Peyer's patch (tissue), 4 donors: ENCODE data around the gene ADCY3. TPM values are rescaled to one million over a fixed set of nuclear protein-coding genes. Genes with fewer than 3 reads are reported as not detected.

Source experiments
- DNase-seq, 3 donors: peaks; one replicate each; pipeline ENCODE4 v3.0.0-alpha.2; 2017 to 2019
- H3K27ac ChIP-seq, 4 donors: fragments of 200-600 bp; sonication (generic); one replicate each; pipeline ENCODE4 v1.5.1; 2016 to 2019
- H3K27me3 ChIP-seq, 2 donors: fragments of 200-600 bp; sonication (generic); one replicate each; pipeline ENCODE4 v1.5.1; 2019
- H3K36me3 ChIP-seq, 3 donors: fragments of 200-600 bp; sonication (generic); one replicate each; pipeline ENCODE4 v1.5.1; 2016 to 2019
- H3K4me1 ChIP-seq, 4 donors: fragments of 200-600 bp; sonication (generic); one replicate each; pipeline ENCODE4 v1.5.1; 2016 to 2019
- H3K4me3 ChIP-seq, 4 donors: fragments of 200-600 bp; sonication (generic); 1 replicate in 3 of 4; 2 replicates in 1 of 4; pipeline ENCODE4 v1.5.1; 2016 to 2019; ENCODE audit warnings: mild to moderate bottlenecking in 1 of 4
- H3K9me3 ChIP-seq, 4 donors: fragments of 200-600 bp; sonication (generic); one replicate each; pipeline ENCODE4 v1.5.1; 2016 to 2019; ENCODE audit warnings: mild to moderate bottlenecking in 1 of 4
- POLR2A ChIP-seq, 2 donors: fragments of 450-650 bp; IDR thresholded peaks; one replicate each; pipeline ENCODE4 v1.5.1; 2017; ENCODE audit warnings: antibody characterized with exemption in 2 of 2, mild to moderate bottlenecking in 2 of 2, moderate library complexity in 2 of 2
- total RNA-seq, 4 donors: library from RNA; depleted of rRNA; stranded (reverse); fragments of >200 nt; gene quantifications; one replicate each; pipeline ENCODE4 v1.1.0, GENCODE V29; 2016
- TF ChIP-seq, protein P1 (sequence below), 6 experiments: fragments of 450-650 bp in 4 of 6; fragments of 200-600 bp in 2 of 6; sonication (generic) in 1 of 6; IDR thresholded peaks; one replicate each; pipeline ENCODE4 v1.5.1; 2017 to 2019; ENCODE audit warnings: antibody characterized with exemption in 6 of 6, mild to moderate bottlenecking in 3 of 6, moderate library complexity in 1 of 6

ADCY3 gene
- total RNA-seq, 4 donors from 2014 or later, result 23.6 to 195 (median 56.4) TPM

DNA sequence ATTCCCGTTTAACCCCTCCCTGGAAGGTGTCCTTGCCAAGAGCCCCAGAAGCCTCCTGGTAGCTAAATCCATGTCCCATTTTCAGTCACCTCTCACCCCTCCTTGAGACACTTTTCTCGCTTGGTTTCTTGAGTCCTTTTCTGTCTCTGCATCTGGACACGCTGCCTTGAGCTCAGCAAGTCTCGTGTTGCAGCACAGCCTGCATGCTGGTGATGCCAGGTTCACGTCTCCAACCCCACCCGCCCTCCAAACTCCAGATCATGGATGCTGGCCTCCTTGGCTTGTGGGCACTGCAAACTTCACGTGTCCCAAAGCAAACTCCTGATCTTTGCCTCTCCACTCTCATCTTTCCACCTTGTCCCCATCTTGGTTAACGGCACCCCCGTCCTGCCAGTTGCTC, 87.5 kb downstream of the ADCY3 start:
- Histone ChIP-seq H3K36me3 (peaks cover 0 to 31% (median 0%) of the 10 kb centered on the region in 3 donors), H3K27ac (no peak overlapping the region), H3K4me3 (no peak overlapping the region), H3K27me3 (no peaks in the 10 kb centered on the region), H3K4me1 (peaks cover 0 to 3% (median 0%) of the 10 kb centered on the region in 4 donors), H3K9me3 (no peaks in the 10 kb centered on the region)
- no peak for TF ChIP-seq POLR2A (IDR thresholded peaks at IDR 0.05)
- TF ChIP-seq, protein P1, sequence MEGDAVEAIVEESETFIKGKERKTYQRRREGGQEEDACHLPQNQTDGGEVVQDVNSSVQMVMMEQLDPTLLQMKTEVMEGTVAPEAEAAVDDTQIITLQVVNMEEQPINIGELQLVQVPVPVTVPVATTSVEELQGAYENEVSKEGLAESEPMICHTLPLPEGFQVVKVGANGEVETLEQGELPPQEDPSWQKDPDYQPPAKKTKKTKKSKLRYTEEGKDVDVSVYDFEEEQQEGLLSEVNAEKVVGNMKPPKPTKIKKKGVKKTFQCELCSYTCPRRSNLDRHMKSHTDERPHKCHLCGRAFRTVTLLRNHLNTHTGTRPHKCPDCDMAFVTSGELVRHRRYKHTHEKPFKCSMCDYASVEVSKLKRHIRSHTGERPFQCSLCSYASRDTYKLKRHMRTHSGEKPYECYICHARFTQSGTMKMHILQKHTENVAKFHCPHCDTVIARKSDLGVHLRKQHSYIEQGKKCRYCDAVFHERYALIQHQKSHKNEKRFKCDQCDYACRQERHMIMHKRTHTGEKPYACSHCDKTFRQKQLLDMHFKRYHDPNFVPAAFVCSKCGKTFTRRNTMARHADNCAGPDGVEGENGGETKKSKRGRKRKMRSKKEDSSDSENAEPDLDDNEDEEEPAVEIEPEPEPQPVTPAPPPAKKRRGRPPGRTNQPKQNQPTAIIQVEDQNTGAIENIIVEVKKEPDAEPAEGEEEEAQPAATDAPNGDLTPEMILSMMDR (IDR thresholded peaks at IDR 0.05), result no peak
- peak in 1 of 3 donors; percentile 33 for DNase-seq

DNA sequence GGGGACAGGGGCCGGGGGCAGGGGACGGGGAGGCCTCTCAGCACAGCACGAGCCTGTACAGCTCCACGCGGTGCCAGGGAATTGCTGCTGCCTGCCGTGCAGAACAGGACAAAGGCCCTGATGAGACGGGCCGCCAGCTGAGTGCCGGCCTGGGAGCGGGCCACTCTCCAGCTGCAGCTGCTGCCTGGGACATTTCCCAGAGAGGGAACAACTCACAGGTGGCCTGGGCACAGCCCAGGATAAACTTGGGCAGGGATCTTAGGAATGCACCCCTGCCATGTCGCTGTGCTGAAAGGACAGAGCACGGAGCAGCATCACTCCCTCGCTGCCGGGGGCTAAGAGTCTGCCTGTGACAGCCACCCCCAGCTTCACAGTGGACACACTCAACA, 88.0 kb downstream of the ADCY3 start:
- Histone ChIP-seq H3K4me1 (peaks cover 0 to 8% (median 0%) of the 10 kb centered on the region in 4 donors), H3K27me3 (no peaks in the 10 kb centered on the region), H3K4me3 (no peak overlapping the region), H3K9me3 (no peaks in the 10 kb centered on the region), H3K36me3 (peaks cover 0 to 26% (median 0%) of the 10 kb centered on the region in 3 donors), H3K27ac (no peak overlapping the region)
- TF ChIP-seq POLR2A (IDR thresholded peaks at IDR 0.05), result no peak
- TF ChIP-seq, protein P1 (IDR thresholded peaks at IDR 0.05), result no peak
- peak in 1 of 3 donors; percentile 44 for DNase-seq

GRCh38 chr2:24831221-24832072, 88.6 kb downstream of the ADCY3 start:
- DNase-seq, result peak in 2 of 3 donors; percentile 16 to 31
- H3K9me3 ChIP-seq, result no peaks in the 10 kb centered on the region
- no peak overlapping the region for H3K4me3 ChIP-seq
- peaks cover 0 to 20% (median 0%) of the 10 kb centered on the region in 3 donors for H3K36me3 ChIP-seq
- H3K4me1 ChIP-seq, result peaks cover 0 to 8% (median 0%) of the 10 kb centered on the region in 4 donors
- H3K27me3 ChIP-seq, result no peaks in the 10 kb centered on the region
- no peak overlapping the region for H3K27ac ChIP-seq
- TF ChIP-seq POLR2A (IDR thresholded peaks at IDR 0.05), result no peak
- TF ChIP-seq, protein P1 (IDR thresholded peaks at IDR 0.05), result no peak

DNA sequence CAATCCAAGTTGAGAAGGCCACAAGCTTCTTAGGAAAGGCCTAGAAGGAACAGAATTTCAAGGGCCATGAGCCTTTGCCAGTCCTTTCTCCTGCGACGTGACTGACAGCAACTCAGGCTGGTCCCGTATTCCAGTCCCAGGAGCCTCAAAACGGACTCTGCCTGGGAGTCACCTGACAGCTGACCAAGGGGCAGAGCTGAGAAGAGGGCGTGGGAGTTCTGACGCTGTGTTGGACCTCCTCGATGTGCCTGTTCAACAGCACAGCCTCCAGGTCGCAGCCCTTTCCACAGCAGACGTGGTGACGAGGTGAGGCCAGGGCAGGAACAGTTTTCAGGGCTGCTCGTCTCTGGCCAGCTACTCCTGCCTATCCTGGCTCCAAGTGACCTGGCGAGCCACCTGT, 89.3 kb downstream of the ADCY3 start:
- peak in 1 of 3 donors; percentile 42 for DNase-seq
- H3K36me3 ChIP-seq, result peaks cover 0 to 16% (median 0%) of the 10 kb centered on the region in 3 donors
- no peaks in the 10 kb centered on the region for H3K9me3 ChIP-seq
- no peak overlapping the region for H3K4me3 ChIP-seq
- no peak overlapping the region for H3K27ac ChIP-seq
- H3K4me1 ChIP-seq, result peaks cover 0 to 8% (median 0%) of the 10 kb centered on the region in 4 donors
- H3K27me3 ChIP-seq, result no peaks in the 10 kb centered on the region
- TF ChIP-seq POLR2A (IDR thresholded peaks at IDR 0.05), result no peak
- TF ChIP-seq, protein P1 (IDR thresholded peaks at IDR 0.05), result no peak

DNA sequence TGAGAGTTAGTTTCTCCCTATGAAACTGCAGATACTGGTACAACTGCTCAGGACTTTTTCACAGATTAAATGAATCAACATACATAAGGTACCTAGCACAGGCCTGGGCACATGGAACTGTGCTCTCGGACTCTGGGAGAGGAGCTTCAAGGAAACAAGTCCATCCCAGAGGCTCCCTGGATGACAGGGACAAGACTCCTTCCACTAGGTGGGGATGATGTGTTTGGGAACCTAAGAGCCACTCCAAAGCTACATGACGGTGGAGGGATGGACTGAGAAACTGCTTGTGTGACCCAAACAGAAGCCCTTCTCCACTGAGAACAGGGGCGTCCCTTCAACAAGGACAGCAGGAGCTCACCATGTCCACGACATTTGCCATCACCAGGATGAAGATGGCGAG, 89.7 kb downstream of the ADCY3 start:
- H3K4me3 ChIP-seq, result no peak overlapping the region
- no peak for TF ChIP-seq POLR2A (IDR thresholded peaks at IDR 0.05)
- TF ChIP-seq, protein P1 (IDR thresholded peaks at IDR 0.05), result no peak
- H3K27me3 ChIP-seq, result no peaks in the 10 kb centered on the region
- peak in 1 of 3 donors; percentile 31 for DNase-seq
- H3K27ac ChIP-seq, result no peak overlapping the region
- no peaks in the 10 kb centered on the region for H3K9me3 ChIP-seq
- peaks cover 0 to 15% (median 0%) of the 10 kb centered on the region in 3 donors for H3K36me3 ChIP-seq
- peaks cover 0 to 8% (median 0%) of the 10 kb centered on the region in 4 donors for H3K4me1 ChIP-seq
